ENCODE results near the gene SLC17A7.

DNA sequence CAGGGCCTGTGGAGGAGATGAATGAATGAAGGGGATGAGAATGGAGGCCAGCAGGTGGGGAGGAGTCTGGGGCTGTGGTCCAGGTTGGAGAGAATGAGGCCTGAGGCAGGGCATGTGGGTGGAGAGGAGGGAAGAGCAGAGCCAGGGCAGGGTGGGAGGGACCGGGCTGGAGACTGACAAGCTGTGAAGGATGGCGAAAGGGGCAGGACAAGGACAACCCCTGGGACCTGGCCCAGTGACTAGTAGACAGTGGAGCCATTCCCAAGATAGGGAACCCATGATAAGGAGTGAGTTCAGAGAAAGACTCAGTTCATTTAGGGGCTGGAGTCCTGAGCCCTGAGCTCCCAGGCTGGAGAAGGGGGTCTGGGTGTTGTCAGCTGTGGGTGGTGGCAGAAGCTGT is 21.1 kb downstream of the SLC17A7 start:
- no peak for TF ChIP-seq GATA3 (IDR thresholded peaks at IDR 0.05; ENCODE audit: low read depth, low read length)
- no peak for TF ChIP-seq GATA2 (IDR thresholded peaks at IDR 0.05; ENCODE audit: low read depth, low read length)
